ENCODE results near the gene LONP1. TPM values are rescaled to one million over a fixed set of nuclear protein-coding genes. Genes with fewer than 3 reads are reported as not detected.
A peak's percentile ranks its signal among the peaks of the same experiment; 100 is the strongest.
"Not testable (repeated sequence)": the region's sequence is repeated elsewhere in the genome, so short reads cannot be mapped to it uniquely, and the experiment has no call there.

LONP1 gene
- total RNA-seq, 2 donors from 2014 or later: 178 to 359 TPM

DNA sequence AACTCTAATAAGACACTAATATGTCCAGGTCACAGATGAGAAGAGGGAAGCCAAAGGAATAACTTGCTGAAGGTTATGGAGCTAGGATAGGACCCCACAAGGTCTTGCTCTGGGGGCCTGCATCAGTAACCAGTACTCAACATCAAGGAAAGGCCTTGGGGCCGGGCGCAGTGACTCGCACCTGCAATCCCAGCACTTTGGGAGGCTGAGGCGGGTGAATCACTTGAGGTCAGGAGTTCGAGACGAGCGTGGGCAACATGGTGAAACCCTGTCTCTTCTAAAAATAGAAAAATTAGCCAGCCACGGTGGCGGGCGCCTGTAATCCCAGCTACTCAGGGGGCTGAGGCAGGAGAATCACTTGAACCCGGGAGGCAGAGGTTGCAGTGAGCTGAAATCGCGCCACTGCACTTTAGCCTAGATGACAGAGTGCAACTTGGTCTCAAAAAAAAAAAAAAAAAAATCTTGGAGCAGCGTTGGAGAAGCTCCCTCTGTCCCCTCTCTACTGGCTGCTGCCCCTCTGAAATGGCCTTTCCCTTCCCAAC is 1.8 kb downstream of the LONP1 start:
- Mint-ChIP-seq H3K36me3 (peaks cover 19 to 32% of the 10 kb centered on the region in 2 donors), H3K9me3 (no peaks in the 10 kb centered on the region), H3K27ac (peak overlapping the region; percentile 99 to 100)
- ATAC-seq (peak in 1 of 2 donors; percentile 4), DNase-seq (ENCODE audit: low spot score in 2 of 2) (peak in 1 of 2 donors; percentile 38)

DNA sequence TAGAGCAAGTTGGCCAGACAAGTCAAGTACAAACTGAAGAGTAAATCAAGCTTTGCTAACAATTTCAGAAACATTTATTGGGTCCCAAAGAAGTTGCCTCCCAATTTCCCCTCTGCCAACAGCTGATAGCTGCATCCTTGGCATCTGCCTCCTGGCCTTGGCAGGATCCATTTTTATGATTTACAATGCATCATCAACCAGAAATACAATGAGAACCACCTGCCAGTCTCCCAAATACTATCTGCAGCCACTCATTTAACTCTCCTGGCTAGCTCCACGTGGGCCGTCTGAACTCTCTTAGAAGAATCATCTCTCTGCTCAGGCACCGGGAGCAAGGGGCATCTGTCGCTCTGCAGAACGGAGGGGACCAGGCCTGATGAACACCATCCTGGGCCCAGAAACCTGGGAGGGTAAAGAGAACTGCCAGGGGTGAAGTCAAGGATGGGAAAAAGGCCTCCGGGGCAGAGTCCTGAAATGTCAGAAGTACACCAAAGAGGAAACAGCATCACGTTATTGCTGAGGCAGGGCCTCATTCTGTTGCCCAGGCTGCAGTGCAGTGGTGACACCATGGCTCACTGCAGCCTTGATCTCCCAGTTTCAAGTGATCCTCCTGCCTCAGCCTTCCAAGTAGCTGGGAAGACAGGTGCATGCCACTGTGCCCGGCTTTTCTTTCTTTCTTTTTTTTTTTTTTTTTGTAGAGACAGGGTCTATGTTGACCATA is 2.6 kb downstream of the LONP1 start:
- no peaks in the 10 kb centered on the region for H3K9me3 Mint-ChIP-seq
- H3K36me3 Mint-ChIP-seq: peaks cover 19 to 32% of the 10 kb centered on the region in 2 donors
- H3K27ac Mint-ChIP-seq: peak overlapping the region; percentile 99 to 100
- no peak for ATAC-seq
- no peak for DNase-seq (ENCODE audit: low spot score in 2 of 2)

DNA sequence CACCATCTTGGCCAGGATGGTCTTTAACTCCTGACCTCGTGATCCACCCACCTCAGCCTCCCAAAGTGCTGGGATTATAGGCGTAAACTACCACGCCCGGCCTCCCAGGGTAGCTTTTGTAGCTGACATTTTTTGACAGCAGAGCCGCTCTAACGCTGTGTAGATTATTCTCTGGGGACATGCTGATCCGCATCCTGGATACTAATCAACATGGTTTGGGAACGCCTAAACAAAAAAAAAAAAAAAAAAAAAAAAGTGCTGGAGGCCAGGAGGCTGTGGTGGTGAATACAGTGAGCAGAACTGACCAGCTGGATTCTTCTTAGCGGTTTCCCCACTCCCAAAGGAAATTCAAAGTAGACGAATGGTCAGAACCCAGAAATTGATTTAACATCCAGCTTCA is 5.1 kb downstream of the LONP1 start:
- Mint-ChIP-seq H3K36me3 (peaks cover 24 to 32% of the 10 kb centered on the region in 2 donors), H3K27ac (no peak overlapping the region), H3K9me3 (no peaks in the 10 kb centered on the region)
- no peak for ATAC-seq
- DNase-seq (ENCODE audit: low spot score in 2 of 2): no peak

DNA sequence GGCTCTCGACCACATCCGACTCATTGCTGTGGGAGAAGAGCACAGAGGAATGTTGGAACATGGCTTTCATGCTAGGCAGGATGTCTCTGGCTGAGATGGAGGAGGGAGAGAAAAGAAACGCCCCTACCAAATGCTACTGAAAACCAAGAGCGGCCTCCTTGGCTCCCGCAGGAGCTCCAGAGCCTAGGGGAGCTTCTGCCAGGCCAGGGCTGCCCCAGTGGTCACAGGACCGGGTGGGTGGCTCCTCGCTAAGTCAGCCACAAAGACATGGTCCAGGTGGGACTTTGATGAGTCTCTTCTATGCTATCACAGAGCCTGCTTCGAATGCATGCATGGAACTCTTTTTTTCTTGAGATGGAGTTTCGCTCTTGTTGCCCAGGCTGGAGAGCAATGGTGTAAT is 6.7 kb downstream of the LONP1 start:
- H3K9me3 Mint-ChIP-seq: no peaks in the 10 kb centered on the region
- H3K36me3 Mint-ChIP-seq: peaks cover 13 to 19% of the 10 kb centered on the region in 2 donors
- H3K27ac Mint-ChIP-seq: no peak overlapping the region
- no peak for DNase-seq (ENCODE audit: low spot score in 2 of 2)
- no peak for ATAC-seq

GRCh38 chr19:5711713-5712161 is 8.2 kb downstream of the LONP1 start:
- Mint-ChIP-seq H3K9me3 (no peaks in the 10 kb centered on the region), H3K27ac (no peak overlapping the region), H3K36me3 (peaks cover 6 to 13% of the 10 kb centered on the region in 2 donors)
- DNase-seq (ENCODE audit: low spot score in 2 of 2): no peak
- no peak for ATAC-seq

- no peak for ATAC-seq
- Mint-ChIP-seq H3K9me3 (no peaks in the 10 kb centered on the region), H3K36me3 (peaks cover 6 to 13% of the 10 kb centered on the region in 2 donors), H3K27ac (peak overlapping the region in 1 of 2 donors; percentile 14)
- DNase-seq (ENCODE audit: low spot score in 2 of 2): no peak
Measured at GRCh38 chr19:5711025-5711424, 8.9 kb downstream of the LONP1 start.

GRCh38 chr19:5707576-5708575 is 12.1 kb downstream of the LONP1 start:
- ATAC-seq: peak; percentile 5 to 8
- Mint-ChIP-seq H3K9me3 (no peaks in the 10 kb centered on the region), H3K36me3 (peaks cover 14 to 21% of the 10 kb centered on the region in 2 donors), H3K27ac (no peak overlapping the region)
- no peak for DNase-seq (ENCODE audit: low spot score in 2 of 2)

GRCh38 chr19:5706876-5707573 is 12.9 kb downstream of the LONP1 start:
- Mint-ChIP-seq H3K36me3 (peaks cover 14 to 20% of the 10 kb centered on the region in 2 donors), H3K9me3 (no peaks in the 10 kb centered on the region), H3K27ac (no peak overlapping the region)
- DNase-seq (ENCODE audit: low spot score in 2 of 2) (no peak), ATAC-seq (no peak)

DNA sequence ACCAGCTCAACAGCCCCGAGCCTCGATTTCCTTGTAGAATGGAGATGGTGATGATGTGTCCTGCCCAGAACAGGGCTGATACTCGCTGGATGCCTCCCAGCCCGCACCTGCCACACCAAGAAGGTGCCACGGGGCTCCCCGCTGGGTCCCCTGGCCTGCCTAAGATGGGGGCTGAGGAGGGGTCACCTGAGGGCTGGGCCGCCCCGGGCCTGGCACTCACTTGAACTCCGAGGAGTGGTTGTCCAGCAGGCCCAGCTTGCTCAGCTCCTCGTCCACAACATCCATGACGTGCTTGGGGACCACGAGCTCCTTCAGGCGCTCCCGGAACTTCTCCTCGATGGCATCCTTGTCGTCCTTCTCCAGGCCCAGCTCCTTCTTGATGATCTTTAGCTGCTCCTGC is 14.4 kb downstream of the LONP1 start:
- Mint-ChIP-seq H3K36me3 (peaks cover 17 to 21% of the 10 kb centered on the region in 2 donors), H3K27ac (no peak overlapping the region)
- no peak for ATAC-seq

DNA sequence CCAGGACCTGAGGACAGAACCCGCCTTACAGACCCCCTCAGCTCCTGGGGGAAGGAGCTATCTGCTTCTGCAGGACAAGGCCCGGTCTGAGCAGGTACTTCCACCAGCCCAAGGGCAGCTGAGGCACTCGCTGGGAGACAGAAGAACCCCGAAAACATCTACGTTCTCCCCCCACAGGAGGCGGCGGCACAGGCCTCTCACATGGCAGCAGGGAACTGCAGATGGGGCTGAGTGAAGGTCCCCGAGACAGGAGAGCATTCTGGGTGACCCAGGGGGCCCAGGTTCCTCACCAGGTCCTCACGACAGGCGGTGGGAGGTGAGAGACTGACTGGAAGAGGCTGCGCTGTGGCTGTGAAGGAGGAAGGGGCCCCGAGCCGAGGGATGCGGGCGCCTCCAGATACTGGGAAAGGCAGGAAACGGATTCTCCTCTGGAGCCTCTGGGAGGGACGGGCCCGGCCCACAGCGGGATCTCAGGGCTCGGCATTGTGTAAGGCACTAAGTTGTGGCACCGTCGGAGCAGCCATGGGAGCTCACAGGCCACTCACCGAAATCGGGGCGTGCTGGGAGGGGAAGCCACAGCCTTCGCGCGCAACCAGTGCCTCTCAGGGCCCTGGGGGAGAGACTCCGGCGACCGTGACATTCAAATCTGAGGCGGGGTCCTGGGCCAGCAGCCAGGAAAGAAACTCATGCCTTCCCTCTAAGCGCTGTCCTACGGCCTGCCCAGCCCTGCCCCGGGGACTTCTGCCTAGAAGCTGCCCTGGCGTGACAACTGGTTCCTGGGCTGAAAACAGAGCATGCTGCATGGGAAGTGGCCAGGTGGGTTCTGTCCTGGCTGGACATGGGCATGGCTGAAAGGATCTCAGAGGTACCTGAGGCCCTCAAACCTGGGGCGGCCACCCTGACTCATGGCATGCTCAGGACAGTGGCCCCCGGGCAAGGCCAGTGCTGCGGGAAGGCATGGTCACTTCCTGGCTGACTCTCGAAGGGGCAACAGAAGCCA is 15.8 kb downstream of the LONP1 start:
- DNase-seq (ENCODE audit: low spot score in 2 of 2): no peak
- H3K36me3 Mint-ChIP-seq: peaks cover 17 to 21% of the 10 kb centered on the region in 2 donors
- peak in 1 of 2 donors; percentile 7 for ATAC-seq
- H3K9me3 Mint-ChIP-seq: no peaks in the 10 kb centered on the region
- H3K27ac Mint-ChIP-seq: peak overlapping the region; percentile 33 to 76

More for the DNA sequence above, 14.4 kb downstream of the LONP1 start:
- DNase-seq (ENCODE audit: low spot score in 2 of 2): no peak
- no peaks in the 10 kb centered on the region for H3K9me3 Mint-ChIP-seq

- not testable (repeated sequence) for H3K9me3 Mint-ChIP-seq; ATAC-seq; DNase-seq (ENCODE audit: low spot score in 2 of 2); H3K27ac Mint-ChIP-seq
- peaks cover 21% of the 10 kb centered on the region in 2 donors for H3K36me3 Mint-ChIP-seq
Measured at GRCh38 chr19:5702053-5702410, 17.9 kb downstream of the LONP1 start.

DNA sequence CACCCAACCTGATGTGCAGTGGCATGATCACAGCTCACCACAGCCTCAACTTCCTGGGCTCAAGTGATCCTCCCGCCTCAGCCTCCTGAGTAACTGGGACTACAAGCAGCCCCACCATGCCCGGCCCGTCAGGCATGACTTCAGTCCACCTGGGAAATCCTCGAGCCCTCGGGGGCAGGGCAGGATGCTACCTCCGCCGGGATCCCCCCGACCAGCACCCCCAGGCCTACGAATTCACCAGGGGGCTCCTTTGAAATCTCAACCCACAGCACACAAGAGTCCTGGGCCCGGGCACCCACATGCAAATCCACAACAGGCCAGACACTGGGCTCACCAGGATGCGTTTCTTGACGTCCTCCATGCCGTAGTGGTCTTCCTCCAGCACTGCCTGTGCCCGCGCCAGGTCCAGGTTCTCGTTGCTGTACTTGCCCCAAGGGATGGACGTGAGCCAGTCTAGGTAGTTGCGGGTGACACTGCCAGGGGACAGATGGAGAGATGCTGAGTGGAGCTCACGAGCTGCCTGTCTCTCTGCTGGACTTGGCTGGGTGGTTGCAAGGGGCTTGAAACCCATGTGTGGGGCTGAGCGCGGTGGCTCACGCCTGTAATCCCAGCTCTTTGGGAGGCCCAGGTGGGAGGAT is 19.4 kb downstream of the LONP1 start:
- ATAC-seq (no peak), DNase-seq (ENCODE audit: low spot score in 2 of 2) (no peak)
- no peaks in the 10 kb centered on the region for H3K9me3 Mint-ChIP-seq
- peaks cover 16 to 21% of the 10 kb centered on the region in 2 donors for H3K36me3 Mint-ChIP-seq
- H3K27ac Mint-ChIP-seq: peak overlapping the region in 1 of 2 donors; percentile 78

GRCh38 chr19:5698635-5699422 is 21.1 kb downstream of the LONP1 start:
- Mint-ChIP-seq H3K27ac (peak overlapping the region in 1 of 2 donors; percentile 36), H3K36me3 (peaks cover 13 to 16% of the 10 kb centered on the region in 2 donors), H3K9me3 (no peaks in the 10 kb centered on the region)
- no peak for ATAC-seq
- no peak for DNase-seq (ENCODE audit: low spot score in 2 of 2)

DNA sequence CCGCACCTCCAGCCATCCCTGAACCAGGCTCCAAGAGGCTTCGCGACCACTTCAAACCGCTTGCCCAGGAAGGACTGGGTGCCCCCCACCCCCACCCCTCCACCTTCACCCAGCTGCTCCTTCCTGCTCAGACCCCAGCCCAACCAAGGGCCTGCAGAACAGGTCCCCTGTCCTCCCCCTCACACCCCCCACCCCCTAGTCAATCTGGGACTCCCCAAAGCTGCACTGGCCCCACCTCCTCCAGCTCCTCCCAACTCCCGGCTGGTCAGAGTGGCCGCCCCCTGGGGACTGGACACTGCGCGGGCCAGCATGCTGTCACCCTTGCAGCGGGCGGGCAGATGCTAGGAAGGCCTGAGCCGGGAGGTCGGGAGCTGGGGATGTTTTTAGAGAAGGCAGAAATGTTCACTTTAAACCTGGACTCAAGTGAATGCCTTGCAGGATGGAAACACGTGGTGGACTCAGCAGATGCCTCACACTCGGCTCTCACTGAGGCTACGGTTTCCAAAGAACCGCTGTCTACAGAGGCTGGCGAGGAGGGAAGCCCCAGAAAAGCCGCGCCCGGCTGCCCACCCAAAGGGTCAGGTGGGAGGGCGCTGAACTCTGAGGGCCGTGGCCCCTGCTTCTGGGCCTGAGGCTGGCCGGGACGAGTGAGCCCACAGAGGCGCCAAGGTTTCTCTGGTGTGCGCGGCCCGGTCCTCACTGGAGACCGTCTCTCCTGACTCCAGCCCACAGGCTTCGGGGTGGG is 21.9 kb downstream of the LONP1 start:
- no peaks in the 10 kb centered on the region for H3K9me3 Mint-ChIP-seq
- H3K36me3 Mint-ChIP-seq: peaks cover 5 to 8% of the 10 kb centered on the region in 2 donors
- peak overlapping the region in 1 of 2 donors; percentile 50 for H3K27ac Mint-ChIP-seq
- no peak for ATAC-seq
- no peak for DNase-seq (ENCODE audit: low spot score in 2 of 2)
